Measurements from ENCODE around the gene BEND6.

DNA sequence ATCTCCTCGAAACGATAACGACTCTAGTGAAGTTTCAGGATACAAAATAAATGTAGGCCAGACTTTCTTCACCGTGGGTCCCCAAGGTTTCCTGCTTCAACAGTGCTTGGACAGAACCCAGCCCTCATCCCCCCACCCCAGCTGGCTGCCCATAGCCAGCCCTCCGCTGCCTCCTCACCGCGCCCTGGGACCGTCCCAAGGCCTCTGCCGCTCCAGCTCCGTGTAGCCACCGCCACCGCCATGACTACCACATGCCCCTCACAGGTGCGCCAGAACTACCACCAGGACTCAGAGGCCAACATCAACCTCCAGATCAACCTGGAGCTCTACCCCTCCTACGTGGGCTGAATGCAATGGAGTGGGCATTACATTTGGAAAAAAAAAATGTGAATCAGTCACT lies 49.4 kb downstream of the BEND6 start:
- TF ChIP-seq, protein P1, sequence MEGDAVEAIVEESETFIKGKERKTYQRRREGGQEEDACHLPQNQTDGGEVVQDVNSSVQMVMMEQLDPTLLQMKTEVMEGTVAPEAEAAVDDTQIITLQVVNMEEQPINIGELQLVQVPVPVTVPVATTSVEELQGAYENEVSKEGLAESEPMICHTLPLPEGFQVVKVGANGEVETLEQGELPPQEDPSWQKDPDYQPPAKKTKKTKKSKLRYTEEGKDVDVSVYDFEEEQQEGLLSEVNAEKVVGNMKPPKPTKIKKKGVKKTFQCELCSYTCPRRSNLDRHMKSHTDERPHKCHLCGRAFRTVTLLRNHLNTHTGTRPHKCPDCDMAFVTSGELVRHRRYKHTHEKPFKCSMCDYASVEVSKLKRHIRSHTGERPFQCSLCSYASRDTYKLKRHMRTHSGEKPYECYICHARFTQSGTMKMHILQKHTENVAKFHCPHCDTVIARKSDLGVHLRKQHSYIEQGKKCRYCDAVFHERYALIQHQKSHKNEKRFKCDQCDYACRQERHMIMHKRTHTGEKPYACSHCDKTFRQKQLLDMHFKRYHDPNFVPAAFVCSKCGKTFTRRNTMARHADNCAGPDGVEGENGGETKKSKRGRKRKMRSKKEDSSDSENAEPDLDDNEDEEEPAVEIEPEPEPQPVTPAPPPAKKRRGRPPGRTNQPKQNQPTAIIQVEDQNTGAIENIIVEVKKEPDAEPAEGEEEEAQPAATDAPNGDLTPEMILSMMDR (IDR thresholded peaks at IDR 0.05; ENCODE audit: low read depth, low read length), result no peak
- TF ChIP-seq EZH2phosphoT487 (IDR thresholded peaks at IDR 0.05; ENCODE audit: low read depth), result no peak
